Stimulated activated CD8-positive, alpha-beta memory T cell treated with anti-CD3 and anti-CD28 coated beads, Interleukin-15, amount 100 ng/mL, for 4 hours (primary cell): ENCODE data around the gene PLXNA4.

ENCODE experiments used
- DNase-seq, 2 donors: peaks; one replicate each; pipeline ENCODE4 v3.0.0-alpha.2; 2020; ENCODE audit warnings: low read depth in 2 of 2

PLXNA4 gene

GRCh38 chr7:132115028-132115427 is 461.2 kb downstream of the PLXNA4 start:
- no peak for DNase-seq

GRCh38 chr7:132114411-132114810 is 461.9 kb downstream of the PLXNA4 start:
- no peak for DNase-seq

- no peak for DNase-seq
These were observed 462.5 kb downstream of the PLXNA4 start for GRCh38 chr7:132113536-132114371.

GRCh38 chr7:132112657-132113056 is 463.6 kb downstream of the PLXNA4 start:
- DNase-seq = no peak

- DNase-seq = no peak
These were observed 464.2 kb downstream of the PLXNA4 start for GRCh38 chr7:132112106-132112505.

- DNase-seq = no peak
These were observed 465.6 kb downstream of the PLXNA4 start for GRCh38 chr7:132110692-132111091.

- no peak for DNase-seq
These were observed 466.5 kb downstream of the PLXNA4 start for GRCh38 chr7:132109769-132110168.

GRCh38 chr7:132108563-132108962 is 467.7 kb downstream of the PLXNA4 start:
- DNase-seq = no peak

- no peak for DNase-seq
These were observed 469.8 kb downstream of the PLXNA4 start for GRCh38 chr7:132106491-132106890.

GRCh38 chr7:132105096-132105495 is 471.2 kb downstream of the PLXNA4 start:
- no peak for DNase-seq

- no peak for DNase-seq
These were observed 472.6 kb downstream of the PLXNA4 start for GRCh38 chr7:132103718-132104117.

- DNase-seq = no peak
These were observed 473.3 kb downstream of the PLXNA4 start for GRCh38 chr7:132102942-132103341.

- DNase-seq = no peak
These were observed 473.9 kb downstream of the PLXNA4 start for GRCh38 chr7:132102391-132102790.

GRCh38 chr7:132100981-132101380 is 475.3 kb downstream of the PLXNA4 start:
- no peak for DNase-seq

GRCh38 chr7:132100483-132100882 is 475.8 kb downstream of the PLXNA4 start:
- no peak for DNase-seq

- no peak for DNase-seq
These were observed 477.1 kb downstream of the PLXNA4 start for GRCh38 chr7:132099163-132099562.

GRCh38 chr7:132098327-132098726 is 477.9 kb downstream of the PLXNA4 start:
- no peak for DNase-seq

- no peak for DNase-seq
These were observed 478.6 kb downstream of the PLXNA4 start for GRCh38 chr7:132097550-132098134.

- no peak for DNase-seq
These were observed 481.0 kb downstream of the PLXNA4 start for GRCh38 chr7:132095111-132095765.

- no peak for DNase-seq
These were observed 484.2 kb downstream of the PLXNA4 start for GRCh38 chr7:132092106-132092505.

- no peak for DNase-seq
These were observed 484.6 kb downstream of the PLXNA4 start for GRCh38 chr7:132091706-132092105.

- no peak for DNase-seq
These were observed 485.8 kb downstream of the PLXNA4 start for GRCh38 chr7:132090444-132090843.

GRCh38 chr7:132089356-132089755 is 486.9 kb downstream of the PLXNA4 start:
- no peak for DNase-seq
